ENCODE measurements around the gene PPP1R9A. TPM values are rescaled to one million over a fixed set of nuclear protein-coding genes. Genes with fewer than 3 reads are reported as not detected.

PPP1R9A gene
- total RNA-seq, 1 donor from 2014 or later, result 0.85 TPM

GRCh38 chr7:94877731-94878670, 29.4 kb upstream of the PPP1R9A start:
- Histone ChIP-seq H3K36me3 (no peaks in the 10 kb centered on the region), H3K27me3 (no peaks in the 10 kb centered on the region), H3K27ac (no peak overlapping the region), H3K9me3 (no peaks in the 10 kb centered on the region), H3K4me3 (no peak overlapping the region), H3K4me1 (no peaks in the 10 kb centered on the region)
- intact Hi-C loops (cut with DNase I), result no loop called here
- no peak for TF ChIP-seq CTCF (IDR thresholded peaks at IDR 0.05)
- DNase-seq (ENCODE audit: low spot score in 2 of 2), result no peak

DNA sequence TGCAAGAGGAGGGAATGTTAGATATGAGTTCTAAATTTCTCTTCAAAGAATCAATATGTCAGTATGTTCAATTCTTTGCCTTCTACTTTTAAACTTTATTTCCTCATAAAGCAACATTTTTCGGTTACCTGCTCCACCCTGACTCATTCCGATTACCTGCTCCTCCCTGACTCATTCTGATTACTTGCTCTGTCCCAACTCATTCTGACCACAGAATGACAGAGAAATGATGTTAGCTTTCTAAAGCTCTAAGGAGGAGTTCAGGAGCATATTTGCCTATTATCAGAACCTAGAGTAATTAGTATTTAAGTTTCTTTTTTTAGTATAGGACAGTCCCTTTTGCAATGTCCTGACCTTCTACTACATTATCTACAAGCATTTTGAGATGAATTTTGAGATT, 24.5 kb upstream of the PPP1R9A start:
- intact Hi-C loops (cut with DNase I), result no loop called here
- H3K4me1 ChIP-seq, result no peaks in the 10 kb centered on the region
- DNase-seq (ENCODE audit: low spot score in 2 of 2), result no peak
- H3K9me3 ChIP-seq, result no peaks in the 10 kb centered on the region
- no peak overlapping the region for H3K27ac ChIP-seq
- H3K27me3 ChIP-seq, result no peaks in the 10 kb centered on the region
- H3K4me3 ChIP-seq, result no peak overlapping the region
- no peak for TF ChIP-seq CTCF (IDR thresholded peaks at IDR 0.05)
- H3K36me3 ChIP-seq, result no peaks in the 10 kb centered on the region

GRCh38 chr7:94883616-94884015, 23.8 kb upstream of the PPP1R9A start:
- TF ChIP-seq CTCF (IDR thresholded peaks at IDR 0.05), result no peak
- H3K9me3 ChIP-seq, result no peaks in the 10 kb centered on the region
- intact Hi-C loops (cut with DNase I), result no loop called here
- no peaks in the 10 kb centered on the region for H3K4me1 ChIP-seq
- no peak overlapping the region for H3K27ac ChIP-seq
- DNase-seq (ENCODE audit: low spot score in 2 of 2), result no peak
- no peaks in the 10 kb centered on the region for H3K36me3 ChIP-seq
- no peak overlapping the region for H3K4me3 ChIP-seq
- no peaks in the 10 kb centered on the region for H3K27me3 ChIP-seq

DNA sequence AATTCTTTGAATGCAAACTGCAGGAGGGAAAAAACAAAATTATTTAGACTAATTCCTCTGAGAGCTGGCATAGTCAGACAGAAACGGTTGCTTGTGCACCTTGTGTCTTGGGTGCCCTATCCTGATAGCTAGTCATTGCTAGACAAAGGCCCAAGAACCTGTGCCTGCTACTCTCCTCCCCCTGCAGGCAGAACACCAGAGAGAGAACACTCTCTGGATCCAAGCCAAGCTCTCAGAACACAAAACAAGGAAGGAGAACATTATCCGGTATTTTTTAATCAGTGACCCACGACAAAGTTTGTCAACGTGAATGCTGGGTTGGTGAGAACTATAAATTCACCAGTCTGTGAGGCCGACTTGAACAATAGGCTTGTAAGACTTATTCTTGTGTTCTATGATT, 18.8 kb upstream of the PPP1R9A start:
- no peak for TF ChIP-seq CTCF (IDR thresholded peaks at IDR 0.05)
- intact Hi-C loops (cut with DNase I), result no loop called here
- H3K4me1 ChIP-seq, result no peaks in the 10 kb centered on the region
- H3K27ac ChIP-seq, result no peak overlapping the region
- H3K4me3 ChIP-seq, result no peak overlapping the region
- no peaks in the 10 kb centered on the region for H3K9me3 ChIP-seq
- no peaks in the 10 kb centered on the region for H3K27me3 ChIP-seq
- no peaks in the 10 kb centered on the region for H3K36me3 ChIP-seq
- DNase-seq (ENCODE audit: low spot score in 2 of 2), result no peak

DNA sequence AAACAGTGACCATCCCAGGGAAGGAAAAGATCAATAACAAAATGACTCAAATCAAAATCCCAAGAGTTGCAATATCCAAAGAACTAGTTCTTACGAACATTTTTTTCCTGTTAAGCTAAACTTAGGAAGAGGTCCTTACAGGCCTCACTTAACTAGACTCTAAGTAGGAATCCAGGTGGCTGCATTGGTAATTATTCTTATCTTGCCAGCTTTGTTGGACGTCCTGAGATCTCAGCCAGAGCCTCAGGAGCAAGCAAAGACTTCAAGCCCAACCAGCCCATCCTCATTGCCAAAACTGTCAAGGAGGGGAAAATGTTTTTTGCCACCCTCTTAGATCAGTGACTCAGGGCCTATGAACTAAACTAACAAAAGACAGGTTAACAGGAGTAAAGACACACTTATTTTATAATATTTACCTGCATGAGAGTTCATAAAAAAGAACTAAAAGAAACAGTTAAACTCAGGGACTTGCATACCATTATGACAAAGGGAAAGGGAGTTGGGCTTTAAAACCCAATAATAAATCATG, 18.3 kb upstream of the PPP1R9A start:
- Histone ChIP-seq H3K27ac (no peak overlapping the region), H3K36me3 (no peaks in the 10 kb centered on the region), H3K9me3 (no peaks in the 10 kb centered on the region), H3K27me3 (no peaks in the 10 kb centered on the region), H3K4me3 (no peak overlapping the region), H3K4me1 (no peaks in the 10 kb centered on the region)
- no peak for DNase-seq (ENCODE audit: low spot score in 2 of 2)
- no peak for TF ChIP-seq CTCF (IDR thresholded peaks at IDR 0.05)
- intact Hi-C loops (cut with DNase I), result no loop called here

All from ascending aorta (tissue), 2 donors.